ENCODE measurements around the gene TRIM29.

GRCh38 chr11:120173807-120174206 is 35.9 kb upstream of the TRIM29 start:
- TF ChIP-seq RAD21 (IDR thresholded peaks at IDR 0.05; ENCODE audit: low read depth) (no peak), TAF1 (IDR thresholded peaks at IDR 0.05; ENCODE audit: low read depth) (no peak), YY1 (IDR thresholded peaks at IDR 0.05; ENCODE audit: low read depth) (no peak), ZBTB7A (IDR thresholded peaks at IDR 0.05; ENCODE audit: low read depth) (no peak), CREB1 (IDR thresholded peaks at IDR 0.05; ENCODE audit: low read depth) (no peak), EP300 (IDR thresholded peaks at IDR 0.05; ENCODE audit: borderline replicate concordance) (no peak)

Measured in Ishikawa (cell line).